Measurements from ENCODE around the gene ZNF575.

Gene ZNF575

DNA sequence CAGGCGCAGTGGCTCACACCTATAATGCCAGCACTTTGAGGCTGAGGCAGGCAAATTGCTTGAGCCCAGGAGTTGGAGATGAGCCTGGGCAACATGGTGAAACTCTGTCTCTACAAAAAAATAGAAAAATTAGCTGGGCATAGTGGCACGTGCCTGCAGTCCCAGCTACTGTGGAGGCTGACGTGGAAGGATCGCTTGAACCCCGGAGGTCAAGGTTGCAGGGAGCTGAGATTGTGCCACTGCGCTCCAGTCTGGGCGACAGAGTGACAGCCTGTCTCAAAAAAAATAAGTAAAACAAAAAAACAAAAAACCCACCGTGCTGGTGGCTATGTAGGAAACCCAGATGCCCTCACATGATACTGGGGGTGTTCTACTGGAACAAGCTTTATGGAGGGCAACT, 44.8 kb upstream of the ZNF575 start:
- Histone ChIP-seq H3K27ac (no peak overlapping the region), H3K9ac (no peak overlapping the region), H3K4me1 (ENCODE audit: low read depth, poor library complexity, severe bottlenecking) (no peaks in the 10 kb centered on the region), H3K36me3 (ENCODE audit: insufficient read depth) (no peaks in the 10 kb centered on the region), H3K4me2 (no peak overlapping the region), H2AFZ (ENCODE audit: low read depth) (no peak overlapping the region), H3K4me3 (IDR thresholded peaks at IDR 0.05; ENCODE audit: insufficient read depth, low read depth, low read length) (no peak overlapping the region), H3K79me2 (ENCODE audit: insufficient read depth, low read depth) (no peaks in the 10 kb centered on the region), H3K27me3 (ENCODE audit: insufficient read depth, low read depth) (no peaks in the 10 kb centered on the region), H4K20me1 (ENCODE audit: insufficient read depth) (no peaks in the 10 kb centered on the region)
- TF ChIP-seq, protein P1, sequence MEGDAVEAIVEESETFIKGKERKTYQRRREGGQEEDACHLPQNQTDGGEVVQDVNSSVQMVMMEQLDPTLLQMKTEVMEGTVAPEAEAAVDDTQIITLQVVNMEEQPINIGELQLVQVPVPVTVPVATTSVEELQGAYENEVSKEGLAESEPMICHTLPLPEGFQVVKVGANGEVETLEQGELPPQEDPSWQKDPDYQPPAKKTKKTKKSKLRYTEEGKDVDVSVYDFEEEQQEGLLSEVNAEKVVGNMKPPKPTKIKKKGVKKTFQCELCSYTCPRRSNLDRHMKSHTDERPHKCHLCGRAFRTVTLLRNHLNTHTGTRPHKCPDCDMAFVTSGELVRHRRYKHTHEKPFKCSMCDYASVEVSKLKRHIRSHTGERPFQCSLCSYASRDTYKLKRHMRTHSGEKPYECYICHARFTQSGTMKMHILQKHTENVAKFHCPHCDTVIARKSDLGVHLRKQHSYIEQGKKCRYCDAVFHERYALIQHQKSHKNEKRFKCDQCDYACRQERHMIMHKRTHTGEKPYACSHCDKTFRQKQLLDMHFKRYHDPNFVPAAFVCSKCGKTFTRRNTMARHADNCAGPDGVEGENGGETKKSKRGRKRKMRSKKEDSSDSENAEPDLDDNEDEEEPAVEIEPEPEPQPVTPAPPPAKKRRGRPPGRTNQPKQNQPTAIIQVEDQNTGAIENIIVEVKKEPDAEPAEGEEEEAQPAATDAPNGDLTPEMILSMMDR (conservative IDR thresholded peaks at IDR 0.05; ENCODE audit: low read depth, low read length) = no peak

DNA sequence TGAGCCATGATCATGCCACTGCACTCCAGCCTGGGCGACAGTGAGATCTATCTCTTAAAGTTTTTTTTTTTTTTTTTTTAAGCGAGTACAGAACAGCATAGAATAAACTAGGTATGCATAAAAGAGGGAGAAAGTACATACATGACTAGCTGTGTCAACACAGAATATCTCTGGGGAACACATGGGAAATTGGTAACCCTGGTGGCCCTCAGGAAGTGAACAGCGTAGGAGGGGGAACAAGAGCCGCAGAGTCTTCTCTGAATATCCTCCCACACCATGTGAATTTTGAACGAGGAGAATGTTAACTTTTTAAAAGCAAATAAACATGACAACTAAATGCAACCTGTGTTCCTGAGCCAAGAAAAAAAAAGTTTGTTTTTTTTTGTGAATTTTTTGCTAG, 43.7 kb upstream of the ZNF575 start:
- Histone ChIP-seq H3K4me3 (IDR thresholded peaks at IDR 0.05; ENCODE audit: insufficient read depth, low read depth, low read length) (no peak overlapping the region), H3K27ac (no peak overlapping the region), H3K36me3 (ENCODE audit: insufficient read depth) (no peaks in the 10 kb centered on the region), H3K27me3 (ENCODE audit: insufficient read depth, low read depth) (no peaks in the 10 kb centered on the region), H2AFZ (ENCODE audit: low read depth) (no peak overlapping the region), H3K9ac (no peak overlapping the region), H4K20me1 (ENCODE audit: insufficient read depth) (no peaks in the 10 kb centered on the region), H3K4me2 (no peak overlapping the region), H3K4me1 (ENCODE audit: low read depth, poor library complexity, severe bottlenecking) (no peaks in the 10 kb centered on the region), H3K79me2 (ENCODE audit: insufficient read depth, low read depth) (no peaks in the 10 kb centered on the region)
- TF ChIP-seq, protein P1 (conservative IDR thresholded peaks at IDR 0.05; ENCODE audit: low read depth, low read length) = no peak

DNA sequence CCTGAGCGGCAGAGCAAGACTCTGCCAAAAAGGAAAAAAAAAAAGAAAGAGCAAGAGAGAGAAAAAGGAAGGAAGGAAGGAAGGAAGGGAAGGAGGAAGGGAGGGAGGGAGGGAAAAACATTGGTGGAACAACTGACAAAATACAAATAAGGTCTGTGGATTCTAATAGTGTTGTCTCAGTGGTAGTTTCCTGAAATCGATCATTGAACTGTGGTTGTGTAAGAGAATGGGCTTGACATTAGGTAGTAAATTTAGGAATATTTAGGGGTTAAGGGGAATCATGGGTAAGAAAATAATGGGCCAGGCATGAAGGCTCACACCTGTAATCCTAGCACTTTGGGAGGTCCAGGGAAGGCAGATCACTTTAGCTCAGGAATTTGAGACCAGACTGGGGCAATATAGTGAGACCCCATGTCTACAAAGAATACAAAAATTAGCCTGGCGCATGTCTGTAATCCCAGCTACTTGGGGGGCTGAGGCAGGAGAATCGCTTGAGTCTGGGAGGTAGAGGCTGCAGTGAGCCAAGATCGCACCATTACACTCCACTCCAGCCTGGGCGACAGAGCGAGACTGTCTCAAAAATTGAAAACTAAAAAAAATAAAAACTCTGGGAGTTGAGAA, 42.9 kb upstream of the ZNF575 start:
- no peaks in the 10 kb centered on the region for H3K27me3 ChIP-seq (ENCODE audit: insufficient read depth, low read depth)
- H3K4me1 ChIP-seq (ENCODE audit: low read depth, poor library complexity, severe bottlenecking) = no peaks in the 10 kb centered on the region
- H3K79me2 ChIP-seq (ENCODE audit: insufficient read depth, low read depth) = no peaks in the 10 kb centered on the region
- TF ChIP-seq, protein P1 (conservative IDR thresholded peaks at IDR 0.05; ENCODE audit: low read depth, low read length) = no peak
- H3K4me2 ChIP-seq = no peak overlapping the region
- no peak overlapping the region for H2AFZ ChIP-seq (ENCODE audit: low read depth)
- no peaks in the 10 kb centered on the region for H3K36me3 ChIP-seq (ENCODE audit: insufficient read depth)
- no peak overlapping the region for H3K9ac ChIP-seq
- no peak overlapping the region for H3K4me3 ChIP-seq (IDR thresholded peaks at IDR 0.05; ENCODE audit: insufficient read depth, low read depth, low read length)
- H3K27ac ChIP-seq = no peak overlapping the region
- no peaks in the 10 kb centered on the region for H4K20me1 ChIP-seq (ENCODE audit: insufficient read depth)

DNA sequence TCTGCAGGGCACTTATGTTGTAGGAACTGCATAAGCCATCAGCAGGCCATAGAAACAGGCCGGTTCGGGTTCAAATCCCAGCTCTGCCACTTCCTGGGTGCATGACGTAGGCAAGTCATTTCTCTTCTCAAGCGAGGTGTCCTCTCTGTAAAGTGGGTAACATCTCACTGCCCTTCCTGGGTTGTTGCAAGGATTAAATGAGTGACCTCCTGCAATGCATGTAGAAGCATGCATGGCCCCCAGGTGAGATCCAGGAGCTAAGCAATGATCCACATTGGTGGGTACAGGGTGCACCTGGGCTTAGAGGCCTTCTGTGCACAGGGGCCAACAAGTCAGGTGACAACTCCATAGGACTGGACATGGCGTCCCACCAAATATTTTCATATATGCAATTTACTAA, 42.2 kb upstream of the ZNF575 start:
- Histone ChIP-seq H3K4me2 (no peak overlapping the region), H3K27ac (no peak overlapping the region), H3K9ac (no peak overlapping the region), H3K79me2 (ENCODE audit: insufficient read depth, low read depth) (no peaks in the 10 kb centered on the region), H2AFZ (ENCODE audit: low read depth) (no peak overlapping the region), H3K4me3 (IDR thresholded peaks at IDR 0.05; ENCODE audit: insufficient read depth, low read depth, low read length) (no peak overlapping the region), H3K27me3 (ENCODE audit: insufficient read depth, low read depth) (no peaks in the 10 kb centered on the region), H3K4me1 (ENCODE audit: low read depth, poor library complexity, severe bottlenecking) (no peaks in the 10 kb centered on the region), H3K36me3 (ENCODE audit: insufficient read depth) (no peaks in the 10 kb centered on the region), H4K20me1 (ENCODE audit: insufficient read depth) (no peaks in the 10 kb centered on the region)
- TF ChIP-seq, protein P1 (conservative IDR thresholded peaks at IDR 0.05; ENCODE audit: low read depth, low read length) = no peak

Data from KMS-11 (cell line).